PC-3 (cell line): ENCODE data around the gene GPR107. TPM values are rescaled to one million over a fixed set of nuclear protein-coding genes. Genes with fewer than 3 reads are reported as not detected.

ENCODE experiments used
- ATAC-seq: fragments of 200-7000 bp; cut with Tn5 transposase; 2 replicates; pipeline ENCODE4 v1.9.1; 2020; ENCODE audit warnings: mild to moderate bottlenecking, moderate library complexity
- BruUV-seq: library from RNA; stranded (reverse); fragments of 400-500 nt; replicated peaks from 2 replicates; lab custom pipeline; 2021; lab: Mats Ljungman, UMichigan
- CTCF ChIA-PET: fragments of 300-600 bp; sonication (Branson Sonifier 250); formaldehyde crosslinking; loops from one replicate; lab custom pipeline; 2022; ENCODE audit warnings: antibody characterized with exemption; lab: Charles Lee
- POLR2A ChIA-PET: fragments of 300-600 bp; sonication (Branson Sonifier 250); formaldehyde crosslinking; loops from one replicate; lab custom pipeline; 2022; ENCODE audit warnings: antibody characterized with exemption; ENCODE audit not compliant: unreplicated experiment; lab: Charles Lee
- DNase-seq: peaks from one replicate; pipeline ENCODE4 v3.0.0-alpha.2; 2015
- H2AFZ ChIP-seq: fragments of 300-600 bp; sonication (generic); 2 replicates; pipeline ENCODE4 v1.6.0; 2016; ENCODE audit warnings: antibody characterized with exemption, low read length
- H3F3A ChIP-seq: fragments of 300-600 bp; sonication (generic); one replicate; pipeline ENCODE4 v1.6.0; 2017; ENCODE audit warnings: antibody characterized with exemption, low read length, control low read depth, mild to moderate bottlenecking; ENCODE audit not compliant: unreplicated experiment
- H3K27ac ChIP-seq: fragments of 300-600 bp; sonication (generic); 2 replicates; pipeline ENCODE4 v1.5.1; 2016; ENCODE audit warnings: mild to moderate bottlenecking, low read length
- H3K27me3 ChIP-seq: fragments of 300-600 bp; sonication (generic); 2 replicates; pipeline ENCODE4 v1.6.1; 2016; ENCODE audit warnings: low read length, mixed read lengths
- H3K36me3 ChIP-seq: fragments of 300-600 bp; sonication (generic); 2 replicates; pipeline ENCODE4 v1.6.1; 2016; ENCODE audit warnings: low read depth, mixed run types, low read length, mixed read lengths
- H3K4me1 ChIP-seq: fragments of 300-600 bp; sonication (generic); 2 replicates; pipeline ENCODE4 v1.5.1; 2016; ENCODE audit warnings: low read length; ENCODE audit not compliant: insufficient read depth
- H3K4me2 ChIP-seq: fragments of 300-600 bp; sonication (generic); 2 replicates; pipeline ENCODE4 v1.6.0; 2016; ENCODE audit warnings: low read length
- H3K4me3 ChIP-seq: fragments of 300-600 bp; sonication (generic); 2 replicates; pipeline ENCODE4 v1.5.1; 2016; ENCODE audit warnings: mild to moderate bottlenecking, low read length, mixed read lengths
- H3K79me2 ChIP-seq: fragments of 300-600 bp; sonication (generic); 2 replicates; pipeline ENCODE4 v1.6.1; 2017; ENCODE audit warnings: low read length, mixed read lengths
- H3K9ac ChIP-seq: fragments of 300-600 bp; sonication (generic); 2 replicates; pipeline ENCODE4 v1.6.0; 2016; ENCODE audit warnings: mild to moderate bottlenecking, low read length
- H3K9me2 ChIP-seq: fragments of 300-600 bp; sonication (generic); replicated peaks from 2 replicates; pipeline ENCODE4 v1.6.1; 2016; ENCODE audit warnings: mixed run types, low read length, mixed read lengths
- H3K9me3 ChIP-seq: fragments of 300-600 bp; sonication (generic); 2 replicates; pipeline ENCODE4 v1.6.1; 2016; ENCODE audit warnings: low read length, mixed read lengths
- H4K20me1 ChIP-seq: fragments of 300-600 bp; sonication (generic); 2 replicates; pipeline ENCODE4 v1.6.1; 2016; ENCODE audit warnings: low read length, mixed read lengths
- EZH2 ChIP-seq: fragments of 300-600 bp; sonication (generic); IDR thresholded peaks from one replicate; pipeline ENCODE4 v1.6.1; 2017; ENCODE audit warnings: antibody characterized with exemption, mild to moderate bottlenecking, low read length; ENCODE audit not compliant: unreplicated experiment
- EZH2phosphoT487 ChIP-seq: fragments of 300-600 bp; sonication (generic); IDR thresholded peaks from 2 replicates; pipeline ENCODE4 v1.6.1; 2018; ENCODE audit warnings: mild to moderate bottlenecking, antibody characterized with exemption, low read length, borderline replicate concordance
- intact Hi-C: fragments of 100-400 bp; cut with micrococcal nuclease; formaldehyde crosslinking; loops from 2 replicates; pipeline ENCODE4 v1.9.0; 2023
- total RNA-seq: library from RNA; depleted of rRNA; stranded (reverse); fragments of >200 nt; gene quantifications from 2 replicates; pipeline ENCODE4 v1.2.3, GENCODE V29; 2014
- TF ChIP-seq, protein P1 (sequence below): fragments of 300-600 bp; sonication (generic); conservative IDR thresholded peaks from 2 replicates; pipeline ENCODE4 v1.5.1; 2017; ENCODE audit warnings: antibody characterized with exemption, low read depth, mild to moderate bottlenecking, low read length

Gene GPR107
- total RNA-seq, 1 experiment from 2014 or later = 11.4 TPM

DNA sequence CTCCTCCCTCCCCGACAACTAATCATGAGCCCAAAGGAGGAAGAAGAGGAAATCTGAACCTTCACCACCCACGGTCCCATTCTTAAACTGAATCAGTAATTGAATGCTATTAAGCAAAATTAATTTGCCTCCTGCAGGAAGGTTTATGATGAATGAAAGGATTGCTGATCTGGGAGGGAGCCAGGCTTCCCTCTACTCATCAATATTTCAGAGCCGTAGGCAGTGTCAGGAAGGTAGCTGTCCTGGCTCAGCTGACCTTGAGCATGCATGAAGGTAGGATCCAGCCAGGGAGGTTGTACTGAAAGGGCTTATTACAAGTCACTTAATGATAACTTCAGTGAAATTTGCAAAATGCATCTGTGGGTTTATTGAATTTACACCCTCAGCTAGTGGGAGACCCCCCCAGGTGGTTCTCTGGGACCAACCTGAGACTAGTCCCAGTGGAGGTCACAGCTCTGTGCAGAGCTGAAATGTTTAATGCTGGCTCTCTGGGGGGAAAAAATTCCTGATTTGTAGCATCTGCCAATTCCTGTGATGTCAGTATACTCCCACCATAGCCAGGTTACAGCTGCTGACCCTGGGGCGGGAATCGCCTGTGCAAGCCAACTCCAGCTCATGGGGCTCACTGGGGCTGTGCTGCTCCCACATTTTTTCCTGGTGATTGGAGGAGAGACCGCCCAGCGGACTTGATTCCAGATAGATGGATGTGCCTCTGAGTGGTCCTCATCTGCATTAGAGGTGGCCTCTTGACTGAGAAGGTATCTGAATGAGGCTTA lies 70.6 kb downstream of the GPR107 start:
- POLR2A ChIA-PET = interaction anchor here (0.6 kb wide), 1 partner anchor 239 kb away, joined by 3 read pairs; no protein-coding TSS in a partner anchor
- Histone ChIP-seq H3K27ac (no peak overlapping the region), H3K9ac (no peak overlapping the region), H3F3A (no peaks in the 10 kb centered on the region), H3K4me1 (peaks cover 11% of the 10 kb centered on the region; the same call in 1 of the 2 replicates), H3K9me2 (no peaks in the 10 kb centered on the region), H3K79me2 (no peaks in the 10 kb centered on the region), H3K9me3 (no peaks in the 10 kb centered on the region), H3K4me2 (no peak overlapping the region), H3K36me3 (0 out of 2 replicates have a peak, but pooled peaks cover 6% of the 10 kb centered on the region), H2AFZ (no peak overlapping the region), H3K27me3 (no peaks in the 10 kb centered on the region), H3K4me3 (no peak overlapping the region), H4K20me1 (no peaks in the 10 kb centered on the region)
- no TSS peak for BruUV-seq
- ATAC-seq = no peak
- TF ChIP-seq EZH2phosphoT487 (no peak), EZH2 (no peak)
- TF ChIP-seq, protein P1, sequence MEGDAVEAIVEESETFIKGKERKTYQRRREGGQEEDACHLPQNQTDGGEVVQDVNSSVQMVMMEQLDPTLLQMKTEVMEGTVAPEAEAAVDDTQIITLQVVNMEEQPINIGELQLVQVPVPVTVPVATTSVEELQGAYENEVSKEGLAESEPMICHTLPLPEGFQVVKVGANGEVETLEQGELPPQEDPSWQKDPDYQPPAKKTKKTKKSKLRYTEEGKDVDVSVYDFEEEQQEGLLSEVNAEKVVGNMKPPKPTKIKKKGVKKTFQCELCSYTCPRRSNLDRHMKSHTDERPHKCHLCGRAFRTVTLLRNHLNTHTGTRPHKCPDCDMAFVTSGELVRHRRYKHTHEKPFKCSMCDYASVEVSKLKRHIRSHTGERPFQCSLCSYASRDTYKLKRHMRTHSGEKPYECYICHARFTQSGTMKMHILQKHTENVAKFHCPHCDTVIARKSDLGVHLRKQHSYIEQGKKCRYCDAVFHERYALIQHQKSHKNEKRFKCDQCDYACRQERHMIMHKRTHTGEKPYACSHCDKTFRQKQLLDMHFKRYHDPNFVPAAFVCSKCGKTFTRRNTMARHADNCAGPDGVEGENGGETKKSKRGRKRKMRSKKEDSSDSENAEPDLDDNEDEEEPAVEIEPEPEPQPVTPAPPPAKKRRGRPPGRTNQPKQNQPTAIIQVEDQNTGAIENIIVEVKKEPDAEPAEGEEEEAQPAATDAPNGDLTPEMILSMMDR = no peak
- intact Hi-C loops = no loop called here
- CTCF ChIA-PET = no interaction called here
- no peak for DNase-seq

- Histone ChIP-seq H3K27me3 (no peaks in the 10 kb centered on the region), H3F3A (no peaks in the 10 kb centered on the region), H3K4me2 (no peak overlapping the region), H3K9me2 (no peaks in the 10 kb centered on the region), H3K79me2 (no peaks in the 10 kb centered on the region), H3K9ac (no peak overlapping the region), H3K27ac (no peak overlapping the region), H4K20me1 (no peaks in the 10 kb centered on the region), H3K9me3 (no peaks in the 10 kb centered on the region), H3K4me3 (no peak overlapping the region), H2AFZ (no peak overlapping the region), H3K36me3 (0 out of 2 replicates have a peak, but pooled peaks cover 6% of the 10 kb centered on the region), H3K4me1 (peaks cover 15% of the 10 kb centered on the region; the same call in 1 of the 2 replicates)
- no peak for ATAC-seq
- TF ChIP-seq EZH2phosphoT487 = no peak
- no peak for TF ChIP-seq EZH2
- TF ChIP-seq, protein P1 = no peak
- ChIA-PET POLR2A (no interaction called here), CTCF (no interaction called here)
- no peak for DNase-seq
- no TSS peak for BruUV-seq
- intact Hi-C loops = no loop called here
These were observed 73.2 kb downstream of the GPR107 start for GRCh38 chr9:130126721-130127433.
